HepG2 (cell line): ENCODE data around the gene CDRT4. TPM values are rescaled to one million over a fixed set of nuclear protein-coding genes. Genes with fewer than 3 reads are reported as not detected.

ENCODE experiments used
- ATAC-seq: fragments of 200-7000 bp; cut with Tn5 transposase; 3 replicates; pipeline ENCODE4 v1.9.1; 2020; ENCODE audit warnings: mild to moderate bottlenecking, moderate library complexity
- BruUV-seq: library from RNA; stranded (reverse); fragments of 400-500 nt; replicated peaks from 2 replicates; lab custom pipeline; 2021; lab: Mats Ljungman, UMichigan
- CTCF ChIA-PET: fragments of 300-600 bp; formaldehyde crosslinking; extraction: SDS; loops from one replicate; lab custom pipeline; 2021; ENCODE audit warnings: low total read pairs, inconsistent platforms, low intra/inter-chr PET ratio; lab: Yijun Ruan, JAX
- POLR2A ChIA-PET: fragments of 350-600 bp; sonication (Branson Sonifier 250); formaldehyde crosslinking; loops from one replicate; lab custom pipeline; 2020; ENCODE audit warnings: antibody characterized with exemption, inconsistent platforms; lab: Yijun Ruan, JAX
- DNase-seq: peaks from one replicate; pipeline ENCODE4 v3.0.0-alpha.2; 2015; ENCODE audit warnings: low spot score
- FAIRE-seq: peaks from 3 replicates; lab custom pipeline; 2011; peaks lifted over from hg19 to GRCh38; lab: Jason Lieb, UNC
- H2AFZ ChIP-seq: one replicate; pipeline ENCODE4 v1.6.1; 2011; ENCODE audit warnings: low read length, inconsistent platforms
- H3K27ac ChIP-seq: fragments of 300-600 bp; 3 replicates; pipeline ENCODE4 v1.8.0; 2011; ENCODE audit warnings: mixed run types, mild to moderate bottlenecking, mixed read lengths, low read length, inconsistent platforms; ENCODE audit not compliant: insufficient read depth; ENCODE audit errors: extremely low read length
- H3K27me3 ChIP-seq, 2 experiments: fragments of 200-600 bp in 1 of 2; 2 replicates in 1 of 2; 3 replicates in 1 of 2; pipeline versions ENCODE4 v1.6.0 to v1.8.0; 2011; ENCODE audit warnings: low read length in 2 of 2, mild to moderate bottlenecking in 2 of 2, moderate library complexity in 2 of 2, inconsistent platforms in 1 of 2; ENCODE audit not compliant: insufficient read depth in 2 of 2, control insufficient read depth in 1 of 2
- H3K36me3 ChIP-seq, 2 experiments: fragments of 200-600 bp in 1 of 2; replicated peaks in 1 of 2; 2 replicates in 1 of 2; 3 replicates in 1 of 2; pipeline versions ENCODE4 v1.5.1 to v1.8.0; 2011; ENCODE audit warnings: low read length in 2 of 2, inconsistent platforms in 1 of 2; ENCODE audit not compliant: insufficient read depth in 2 of 2, control insufficient read depth in 1 of 2
- H3K4me1 ChIP-seq: 2 replicates; pipeline ENCODE4 v1.5.1; 2012; ENCODE audit warnings: low read length, inconsistent platforms; ENCODE audit not compliant: insufficient read depth
- H3K4me2 ChIP-seq: 2 replicates; pipeline ENCODE4 v1.6.0; 2011; ENCODE audit warnings: low read depth, low read length, inconsistent platforms
- H3K4me3 ChIP-seq, 3 experiments: fragments of 200-600 bp in 1 of 3; sonication (generic), shearing (Covaris generic) in 1 of 3; replicated peaks in 1 of 3; 2 replicates each; pipeline ENCODE4 v1.5.1; 2011 to 2016; ENCODE audit warnings: low read length in 3 of 3, inconsistent platforms in 2 of 3, low read depth in 2 of 3, mild to moderate bottlenecking in 2 of 3, control low read depth in 1 of 3, mixed read lengths in 1 of 3; ENCODE audit not compliant: insufficient read depth in 1 of 3
- H3K79me2 ChIP-seq: one replicate; pipeline ENCODE4 v1.6.1; 2011; ENCODE audit warnings: low read length, inconsistent platforms; ENCODE audit not compliant: insufficient read depth
- H3K9ac ChIP-seq: 2 replicates; pipeline ENCODE4 v1.6.0; 2011; ENCODE audit warnings: mild to moderate bottlenecking, low read depth, low read length, inconsistent platforms; ENCODE audit not compliant: insufficient read depth
- H3K9me3 ChIP-seq: 2 replicates; pipeline ENCODE4 v1.5.1; 2012; ENCODE audit warnings: mild to moderate bottlenecking, low read length
- H4K20me1 ChIP-seq: 2 replicates; pipeline ENCODE4 v1.6.0; 2011; ENCODE audit warnings: inconsistent platforms, mild to moderate bottlenecking, low read length, moderate library complexity; ENCODE audit not compliant: insufficient read depth
- ATM ChIP-seq: fragments of 450-650 bp; IDR thresholded peaks from 2 replicates; pipeline ENCODE4 v1.7.1; 2017; ENCODE audit warnings: mild to moderate bottlenecking, borderline replicate concordance
- ESRRA ChIP-seq: sonication (generic); formaldehyde crosslinking; IDR thresholded peaks from 2 replicates; pipeline ENCODE4 v1.5.1; 2020; ENCODE audit warnings: mild to moderate bottlenecking, low read depth, missing genetic modification reagents
- FOXA1 ChIP-seq, 2 experiments: fragments of 450-650 bp in 1 of 2; sonication (generic) in 1 of 2; formaldehyde crosslinking in 1 of 2; IDR thresholded peaks; 2 replicates each; pipeline versions ENCODE4 v1.4.0 to v1.6.1; 2016 to 2020; ENCODE audit warnings: missing genetic modification reagents in 1 of 2
- FOXP1 ChIP-seq, 2 experiments: fragments of 450-650 bp in 1 of 2; IDR thresholded peaks; 2 replicates each; pipeline ENCODE4 v1.6.1; 2017 to 2018; ENCODE audit warnings: antibody characterized with exemption in 1 of 2
- IKZF1 ChIP-seq: fragments of 450-650 bp; IDR thresholded peaks from 2 replicates; pipeline ENCODE4 v1.7.1; 2016
- JUNB ChIP-seq: sonication (generic); formaldehyde crosslinking; IDR thresholded peaks from 2 replicates; pipeline ENCODE4 v1.8.0; 2022; ENCODE audit warnings: missing genetic modification reagents, mild to moderate bottlenecking, borderline replicate concordance
- MNT ChIP-seq: fragments of 450-650 bp; IDR thresholded peaks from 2 replicates; pipeline ENCODE4 v1.6.1; 2016
- NBN ChIP-seq: fragments of 450-650 bp; conservative IDR thresholded peaks from 2 replicates; pipeline ENCODE4 v1.6.1; 2017
- NFRKB ChIP-seq: fragments of 450-650 bp; IDR thresholded peaks from 2 replicates; pipeline ENCODE4 v1.6.1; 2017
- NONO ChIP-seq, 2 experiments: fragments of 450-650 bp in 1 of 2; sonication (generic) in 1 of 2; formaldehyde crosslinking in 1 of 2; IDR thresholded peaks in 1 of 2; conservative IDR thresholded peaks in 1 of 2; 2 replicates each; pipeline versions ENCODE4 v1.6.1 to v1.8.0; 2017 to 2022; ENCODE audit warnings: mild to moderate bottlenecking in 1 of 2, missing genetic modification reagents in 1 of 2, moderate library complexity in 1 of 2
- POLR2AphosphoS2 ChIP-seq: IDR thresholded peaks from 2 replicates; pipeline ENCODE4 v1.6.1; 2011; ENCODE audit warnings: low read depth, low read length, improper control_type of control experiment
- SSRP1 ChIP-seq: IDR thresholded peaks from 2 replicates; pipeline ENCODE4 v1.6.1; 2016; ENCODE audit warnings: control low read depth
- ZNF646 ChIP-seq: sonication (generic); formaldehyde crosslinking; IDR thresholded peaks from 2 replicates; pipeline ENCODE4 v1.9.0; 2021; ENCODE audit warnings: mild to moderate bottlenecking, missing genetic modification reagents
- WGBS: methylation state at CpG from one replicate; pipeline ENCODE4 v1.1.6; 2017; ENCODE audit warnings: low lambda C conversion rate; 5-methylcytosine and 5-hydroxymethylcytosine counted together
- in situ Hi-C: cut with HindIII; loops from 2 replicates; pipeline ENCODE4 v1.10.0; 2017; ENCODE audit warnings: low pct_unique_long_range_greater_than_20kb; ENCODE audit not compliant: extremely low pct_ligation_motif_present
- intact Hi-C: fragments of 100-400 bp; cut with micrococcal nuclease; formaldehyde crosslinking; loops from one replicate; pipeline ENCODE4 v1.10.0; 2022; ENCODE audit not compliant: unreplicated experiment
- polyA plus RNA-seq, 8 experiments: library from polyadenylated mRNA; depleted of rRNA in 3 of 8; stranded (reverse) in 7 of 8; unstranded in 1 of 8; fragments of >200 nt; fragmentation: Illumina TruSeq in 4 of 8; extraction: Trizol in 4 of 8; gene quantifications; 2 replicates each; pipeline versions ENCODE4 v1.2.1 to v1.2.3, GENCODE V29; 2011 to 2016; ENCODE audit warnings: low read depth in 4 of 8, missing spikeins in 1 of 8, mixed read lengths in 1 of 8; ENCODE audit not compliant: insufficient read depth in 1 of 8
- total RNA-seq, 5 experiments: library from RNA; depleted of rRNA; stranded (reverse); fragments of >200 nt; fragmentation: Illumina TruSeq; extraction: Trizol; gene quantifications; 2 replicates each; pipeline ENCODE4 v1.2.3, GENCODE V29; 2016; ENCODE audit warnings: low read depth in 1 of 5

CDRT4 gene
- total and polyA plus RNA-seq, 2 of the 13 experiments (the other 11 are each of a cell fraction or from before 2014, with no cell fraction given): 5.8 to 12.1 TPM

- POLR2A ChIA-PET: no interaction called here
- TF ChIP-seq FOXA1 (IDR thresholded peaks at IDR 0.05) (0 out of 2 replicates have a peak, but pooled peaks have one; percentile 14), FOXA1 (CRISPR knock-in tag; IDR thresholded peaks at IDR 0.05) (no peak), JUNB (CRISPR knock-in tag) (peak; percentile 37; the same call in 1 of the 2 replicates), NBN (0 out of 2 replicates have a peak, but pooled peaks have one; percentile 28), POLR2AphosphoS2 (no peak), SSRP1 (no peak), ZNF646 (CRISPR knock-in tag) (peak; percentile 94), NFRKB (peak; percentile 22; the same call in 1 of the 2 replicates), ESRRA (CRISPR knock-in tag) (no peak), FOXP1 (IDR thresholded peaks at IDR 0.05) (peak; percentile 20; the same call in 1 of the 2 replicates), FOXP1 (CRISPR knock-in tag; IDR thresholded peaks at IDR 0.05) (no peak), NONO (IDR thresholded peaks at IDR 0.05) (0 out of 2 replicates have a peak, but pooled peaks have one; percentile 3), NONO (CRISPR knock-in tag; conservative IDR thresholded peaks at IDR 0.05) (no peak), IKZF1 (0 out of 2 replicates have a peak, but pooled peaks have one; percentile 11), MNT (peak; percentile 8; the same call in 1 of the 2 replicates), ATM (peak; percentile 88)
Measured at GRCh38 chr17:15465045-15465701, 2.2 kb downstream of the CDRT4 start.

More at GRCh38 chr17:15465045-15465701, 2.2 kb downstream of the CDRT4 start:
- no peaks in the 10 kb centered on the region for H3K27me3 ChIP-seq
- H3K4me1 ChIP-seq: 0 out of 2 replicates have a peak, but pooled peaks cover 8% of the 10 kb centered on the region
- no peaks in the 10 kb centered on the region for H3K79me2 ChIP-seq
- peaks cover 3% of the 10 kb centered on the region in 2 experiments; a peak in 3 of 5 replicates for H3K36me3 ChIP-seq
- CTCF ChIA-PET: no interaction called here
- H3K9me3 ChIP-seq: no peaks in the 10 kb centered on the region
- no peak overlapping the region for H3K9ac ChIP-seq
- in situ Hi-C loops (no loop called here), intact Hi-C loops (no loop called here)
- 100% methylated on average over 2 of the region's 2 CpGs for WGBS
- no peak overlapping the region for H3K27ac ChIP-seq
- H3K4me3 ChIP-seq: no peak overlapping the region
- FAIRE-seq (peak; percentile 86), DNase-seq (no peak), ATAC-seq (no peak)
- no peaks in the 10 kb centered on the region for H4K20me1 ChIP-seq
- H3K4me2 ChIP-seq: no peak overlapping the region
- H2AFZ ChIP-seq: no peak overlapping the region
- BruUV-seq: no TSS peak
